AG04450 (cell line): ENCODE results near the gene DLG3. TPM values are rescaled to one million over a fixed set of nuclear protein-coding genes. Genes with fewer than 3 reads are reported as not detected.
A peak's percentile ranks its signal among the peaks of the same experiment; 100 is the strongest.

Experiments
- CTCF ChIA-PET: fragments of 300-600, 350-600 bp; formaldehyde crosslinking; extraction: SDS; loops from one replicate; lab custom pipeline; 2022; ENCODE audit warnings: antibody characterized with exemption, inconsistent platforms; lab: Charles Lee
- POLR2A ChIA-PET: fragments of 350-600 bp; formaldehyde crosslinking; extraction: SDS; loops from one replicate; lab custom pipeline; 2021; ENCODE audit warnings: antibody characterized with exemption, inconsistent platforms; lab: Yijun Ruan, JAX
- DNase-seq: peaks from one replicate; pipeline ENCODE4 v3.0.0-alpha.2; 2011; ENCODE audit warnings: low read depth, low spot score
- H3K27ac ChIP-seq: one replicate; pipeline ENCODE4 v1.5.1; 2012; ENCODE audit warnings: low read depth, low read length, control low read depth
- H3K27me3 ChIP-seq: one replicate; pipeline ENCODE4 v1.6.0; 2012; ENCODE audit warnings: low read length; ENCODE audit not compliant: control insufficient read depth, insufficient read depth
- H3K4me3 ChIP-seq: 2 replicates; pipeline ENCODE4 v1.5.1; 2011; ENCODE audit warnings: mild to moderate bottlenecking, low read depth, low read length, control low read depth
- H3K9me3 ChIP-seq: 2 replicates; pipeline ENCODE4 v1.5.1; 2012; ENCODE audit warnings: low read length; ENCODE audit not compliant: control insufficient read depth, insufficient read depth
- polyA plus RNA-seq: library from polyadenylated mRNA; depleted of rRNA; stranded (reverse); fragments of >200 nt; gene quantifications from 2 replicates; pipeline ENCODE4 v1.2.3, GENCODE V29; 2011
- TF ChIP-seq, protein P1 (sequence below): IDR thresholded peaks from 2 replicates; pipeline ENCODE4 v1.5.1; 2011; ENCODE audit warnings: low read depth, low read length, control low read depth, inconsistent platforms

The DLG3 gene
- polyA plus RNA-seq, 1 experiment = 29.2 TPM

GRCh38 chrX:70481471-70482270 is 37.0 kb downstream of the DLG3 start:
- no peak for DNase-seq
- CTCF ChIA-PET = interaction anchor here (1.0 to 1.1 kb wide), 2 partner anchors 30 to 183 kb away, joined by 3 to 4 read pairs; no protein-coding TSS in a partner anchor
- no peak overlapping the region for H3K4me3 ChIP-seq
- TF ChIP-seq, protein P1, sequence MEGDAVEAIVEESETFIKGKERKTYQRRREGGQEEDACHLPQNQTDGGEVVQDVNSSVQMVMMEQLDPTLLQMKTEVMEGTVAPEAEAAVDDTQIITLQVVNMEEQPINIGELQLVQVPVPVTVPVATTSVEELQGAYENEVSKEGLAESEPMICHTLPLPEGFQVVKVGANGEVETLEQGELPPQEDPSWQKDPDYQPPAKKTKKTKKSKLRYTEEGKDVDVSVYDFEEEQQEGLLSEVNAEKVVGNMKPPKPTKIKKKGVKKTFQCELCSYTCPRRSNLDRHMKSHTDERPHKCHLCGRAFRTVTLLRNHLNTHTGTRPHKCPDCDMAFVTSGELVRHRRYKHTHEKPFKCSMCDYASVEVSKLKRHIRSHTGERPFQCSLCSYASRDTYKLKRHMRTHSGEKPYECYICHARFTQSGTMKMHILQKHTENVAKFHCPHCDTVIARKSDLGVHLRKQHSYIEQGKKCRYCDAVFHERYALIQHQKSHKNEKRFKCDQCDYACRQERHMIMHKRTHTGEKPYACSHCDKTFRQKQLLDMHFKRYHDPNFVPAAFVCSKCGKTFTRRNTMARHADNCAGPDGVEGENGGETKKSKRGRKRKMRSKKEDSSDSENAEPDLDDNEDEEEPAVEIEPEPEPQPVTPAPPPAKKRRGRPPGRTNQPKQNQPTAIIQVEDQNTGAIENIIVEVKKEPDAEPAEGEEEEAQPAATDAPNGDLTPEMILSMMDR = no peak
- H3K9me3 ChIP-seq = no peaks in the 10 kb centered on the region
- peak overlapping the region; percentile 21 for H3K27ac ChIP-seq
- no peaks in the 10 kb centered on the region for H3K27me3 ChIP-seq
- POLR2A ChIA-PET = no interaction called here

DNA sequence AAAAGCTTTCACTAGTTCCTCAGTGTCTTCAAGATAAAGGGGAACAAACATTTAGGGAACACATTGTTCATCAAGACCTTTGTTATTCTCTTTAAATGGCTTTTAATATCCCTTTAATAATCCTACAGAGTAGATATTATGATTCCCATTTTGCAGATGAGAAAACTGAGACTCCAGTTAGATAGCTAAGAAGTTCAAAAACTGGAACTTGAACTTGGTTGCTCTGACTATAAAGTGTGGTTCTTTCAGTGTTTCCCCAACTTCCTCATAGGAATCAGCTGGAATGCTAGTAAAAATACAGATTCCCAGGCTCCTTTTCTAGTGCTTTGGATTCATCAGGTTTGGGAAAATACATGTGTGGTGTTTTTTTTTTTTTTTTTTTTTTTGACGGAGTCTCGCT is 37.7 kb downstream of the DLG3 start:
- Histone ChIP-seq H3K27me3 (no peaks in the 10 kb centered on the region), H3K4me3 (no peak overlapping the region), H3K9me3 (no peaks in the 10 kb centered on the region), H3K27ac (no peak overlapping the region)
- DNase-seq = no peak
- ChIA-PET POLR2A (no interaction called here), CTCF (no interaction called here)
- TF ChIP-seq, protein P1 = no peak

GRCh38 chrX:70485466-70485865 is 40.8 kb downstream of the DLG3 start:
- ChIA-PET POLR2A (no interaction called here), CTCF (no interaction called here)
- TF ChIP-seq, protein P1 = no peak
- DNase-seq = no peak
- Histone ChIP-seq H3K9me3 (no peaks in the 10 kb centered on the region), H3K27ac (no peak overlapping the region), H3K27me3 (no peaks in the 10 kb centered on the region), H3K4me3 (no peak overlapping the region)

DNA sequence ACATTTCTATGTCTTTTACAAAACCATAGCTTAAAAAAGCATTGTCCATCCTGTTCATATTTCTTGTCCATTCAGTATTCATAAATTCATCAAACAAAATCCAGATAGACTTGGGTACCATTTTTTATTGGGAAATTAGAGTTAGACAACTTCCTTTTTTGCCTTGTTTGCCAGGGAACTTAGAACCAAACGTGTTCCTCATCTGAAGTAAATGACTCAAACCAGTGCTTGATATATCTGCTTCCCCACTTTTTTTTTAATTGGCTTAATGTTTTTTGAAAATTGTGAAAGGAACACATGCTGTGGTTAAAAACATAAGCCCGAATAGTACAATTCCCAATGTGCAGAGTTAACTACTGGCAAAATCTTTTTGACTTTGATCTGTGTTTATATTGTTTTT is 44.2 kb downstream of the DLG3 start:
- Histone ChIP-seq H3K4me3 (no peak overlapping the region), H3K27ac (no peak overlapping the region), H3K9me3 (no peaks in the 10 kb centered on the region), H3K27me3 (no peaks in the 10 kb centered on the region)
- POLR2A ChIA-PET = no interaction called here
- no peak for DNase-seq
- CTCF ChIA-PET = interaction anchor here (0.7 kb wide), 1 partner anchor 260 kb away, joined by 3 read pairs; no protein-coding TSS in a partner anchor
- TF ChIP-seq, protein P1 = no peak

DNA sequence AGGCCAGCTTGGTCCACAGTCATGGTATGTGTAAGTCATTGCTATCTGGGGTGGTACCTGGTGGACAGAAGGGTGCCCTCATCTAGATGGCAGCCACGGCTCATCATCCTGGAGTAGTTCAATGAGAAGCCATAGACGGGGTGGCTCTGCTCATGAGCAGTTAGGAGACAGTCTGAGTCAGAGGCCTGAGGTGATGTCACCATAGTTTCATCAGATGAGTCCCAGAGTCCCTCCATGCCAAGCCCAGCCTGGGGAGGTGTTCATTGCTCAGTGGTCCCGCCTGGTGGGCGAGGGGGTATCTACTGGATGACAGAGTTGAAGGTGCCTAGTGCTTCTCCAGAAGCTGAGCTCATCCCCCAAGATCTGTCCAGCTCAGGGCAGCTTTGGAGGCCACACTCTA is 49.8 kb downstream of the DLG3 start:
- TF ChIP-seq, protein P1 = no peak
- DNase-seq = no peak
- no peak overlapping the region for H3K27ac ChIP-seq
- CTCF ChIA-PET = interaction anchor here (0.5 kb wide), 1 partner anchor 397 kb away, joined by 3 read pairs; no protein-coding TSS in a partner anchor
- H3K9me3 ChIP-seq = no peaks in the 10 kb centered on the region
- no peaks in the 10 kb centered on the region for H3K27me3 ChIP-seq
- H3K4me3 ChIP-seq = no peak overlapping the region
- POLR2A ChIA-PET = no interaction called here
